ENCODE measurements around the gene NBPF3.
"Not testable (repeated sequence)": the region's sequence is repeated elsewhere in the genome, so short reads cannot be mapped to it uniquely, and the experiment has no call there.

The NBPF3 gene

GRCh38 chr1:21510113-21510493 lies 70.2 kb downstream of the NBPF3 start:
- FAIRE-seq, result no peak

GRCh38 chr1:21510885-21511578 lies 71.1 kb downstream of the NBPF3 start:
- no peak for TF ChIP-seq POLR2AphosphoS5 (IDR thresholded peaks at IDR 0.05; ENCODE audit: low read depth, low read length)
- TF ChIP-seq TAF1 (IDR thresholded peaks at IDR 0.05; ENCODE audit: borderline replicate concordance, low read depth, low read length), result no peak
- no peak for TF ChIP-seq POLR2A (IDR thresholded peaks at IDR 0.05; ENCODE audit: low read depth, low read length)
- no peak for FAIRE-seq
- no peak for DNase-seq (ENCODE audit: insufficient read length)

More at GRCh38 chr1:21510113-21510493, 70.2 kb downstream of the NBPF3 start:
- TF ChIP-seq POLR2A (IDR thresholded peaks at IDR 0.05; ENCODE audit: low read depth, low read length) (no peak), TAF1 (IDR thresholded peaks at IDR 0.05; ENCODE audit: borderline replicate concordance, low read depth, low read length) (no peak), POLR2AphosphoS5 (IDR thresholded peaks at IDR 0.05; ENCODE audit: low read depth, low read length) (no peak)
- no peak for DNase-seq (ENCODE audit: insufficient read length)

- FAIRE-seq (no peak), DNase-seq (ENCODE audit: insufficient read length) (no peak)
- TF ChIP-seq POLR2AphosphoS5 (IDR thresholded peaks at IDR 0.05; ENCODE audit: low read depth, low read length), result no peak
- no peak for TF ChIP-seq TAF1 (IDR thresholded peaks at IDR 0.05; ENCODE audit: borderline replicate concordance, low read depth, low read length)
- no peak for TF ChIP-seq POLR2A (IDR thresholded peaks at IDR 0.05; ENCODE audit: low read depth, low read length)
Measured at GRCh38 chr1:21511579-21512522, 71.9 kb downstream of the NBPF3 start.

GRCh38 chr1:21514245-21514644 lies 74.3 kb downstream of the NBPF3 start:
- TF ChIP-seq TAF1 (IDR thresholded peaks at IDR 0.05; ENCODE audit: borderline replicate concordance, low read depth, low read length) (no peak), POLR2AphosphoS5 (IDR thresholded peaks at IDR 0.05; ENCODE audit: low read depth, low read length) (no peak), POLR2A (IDR thresholded peaks at IDR 0.05; ENCODE audit: low read depth, low read length) (no peak)
- peak; percentile 41 for DNase-seq (ENCODE audit: insufficient read length)
- peak; percentile 82 for FAIRE-seq

- no peak for DNase-seq (ENCODE audit: insufficient read length)
- FAIRE-seq, result no peak
- no peak for TF ChIP-seq POLR2AphosphoS5 (IDR thresholded peaks at IDR 0.05; ENCODE audit: low read depth, low read length)
- no peak for TF ChIP-seq TAF1 (IDR thresholded peaks at IDR 0.05; ENCODE audit: borderline replicate concordance, low read depth, low read length)
- TF ChIP-seq POLR2A (IDR thresholded peaks at IDR 0.05; ENCODE audit: low read depth, low read length), result no peak
Measured at GRCh38 chr1:21517161-21517589, 77.2 kb downstream of the NBPF3 start.

- no peak for TF ChIP-seq TAF1 (IDR thresholded peaks at IDR 0.05; ENCODE audit: borderline replicate concordance, low read depth, low read length)
- TF ChIP-seq POLR2AphosphoS5 (IDR thresholded peaks at IDR 0.05; ENCODE audit: low read depth, low read length), result no peak
- TF ChIP-seq POLR2A (IDR thresholded peaks at IDR 0.05; ENCODE audit: low read depth, low read length), result no peak
- no peak for FAIRE-seq
- no peak for DNase-seq (ENCODE audit: insufficient read length)
Measured at GRCh38 chr1:21517660-21518480, 77.9 kb downstream of the NBPF3 start.

GRCh38 chr1:21518774-21519455 lies 79.0 kb downstream of the NBPF3 start:
- FAIRE-seq (no peak), DNase-seq (ENCODE audit: insufficient read length) (no peak)
- TF ChIP-seq POLR2AphosphoS5 (IDR thresholded peaks at IDR 0.05; ENCODE audit: low read depth, low read length) (no peak), TAF1 (IDR thresholded peaks at IDR 0.05; ENCODE audit: borderline replicate concordance, low read depth, low read length) (no peak), POLR2A (IDR thresholded peaks at IDR 0.05; ENCODE audit: low read depth, low read length) (no peak)

- not testable (repeated sequence) for DNase-seq (ENCODE audit: insufficient read length); FAIRE-seq
Measured at GRCh38 chr1:21519486-21520070, 79.6 kb downstream of the NBPF3 start.

- FAIRE-seq, result no peak
- no peak for DNase-seq (ENCODE audit: insufficient read length)
Measured at GRCh38 chr1:21520899-21521716, 81.2 kb downstream of the NBPF3 start.

GRCh38 chr1:21521717-21522060 lies 81.8 kb downstream of the NBPF3 start:
- TF ChIP-seq POLR2AphosphoS5 (IDR thresholded peaks at IDR 0.05; ENCODE audit: low read depth, low read length), result no peak
- DNase-seq (ENCODE audit: insufficient read length), result no peak
- FAIRE-seq, result no peak

More at GRCh38 chr1:21520899-21521716, 81.2 kb downstream of the NBPF3 start:
- TF ChIP-seq POLR2A (IDR thresholded peaks at IDR 0.05; ENCODE audit: low read depth, low read length) (no peak), TAF1 (IDR thresholded peaks at IDR 0.05; ENCODE audit: borderline replicate concordance, low read depth, low read length) (no peak), POLR2AphosphoS5 (IDR thresholded peaks at IDR 0.05; ENCODE audit: low read depth, low read length) (no peak)
